ENCODE measurements around the gene NIM1K. TPM values are rescaled to one million over a fixed set of nuclear protein-coding genes. Genes with fewer than 3 reads are reported as not detected.

The NIM1K gene
- total and polyA plus RNA-seq, 2 donors (not counting 3 experiments of a cell fraction or from before 2014, with no cell fraction given), result 0.04 to 0.49 TPM

DNA sequence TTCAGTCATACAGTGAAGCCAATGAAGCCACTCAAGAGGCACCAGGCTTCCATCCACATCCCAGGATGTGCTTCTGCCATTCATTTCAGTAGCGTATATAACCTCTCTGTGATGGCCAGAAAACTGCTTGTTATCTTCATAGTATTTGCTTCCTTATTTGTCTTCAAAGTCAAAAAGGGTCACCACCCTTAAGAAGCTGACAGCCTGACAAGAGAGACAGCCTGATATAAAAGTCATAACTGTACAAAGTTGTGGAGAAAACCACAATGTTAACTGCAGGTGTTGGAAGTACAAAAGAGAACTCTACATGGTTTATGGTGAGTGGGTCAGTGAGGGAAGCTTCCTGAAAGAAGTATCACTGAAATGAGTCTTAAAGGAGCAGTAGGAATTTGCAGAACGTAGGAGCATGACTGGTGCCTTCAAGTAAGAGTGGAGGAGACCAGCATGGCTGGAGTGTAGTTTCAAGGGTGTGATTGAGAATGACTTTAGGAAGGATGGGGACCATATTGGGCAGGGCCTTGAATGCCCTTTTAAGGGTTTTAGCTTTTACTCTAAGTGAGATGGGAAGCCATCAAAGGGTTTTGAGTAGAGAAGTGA, 33.7 kb downstream of the NIM1K start:
- no peaks in the 10 kb centered on the region for H3K79me2 ChIP-seq (ENCODE audit: control insufficient read depth, insufficient read depth, low read length)
- no peaks in the 10 kb centered on the region for H4K20me1 ChIP-seq (replicated peaks; ENCODE audit: control insufficient read depth, extremely low read depth, insufficient read depth, low read length)
- H3K4me3 ChIP-seq (replicated peaks in 1 of 3; ENCODE audit: insufficient read depth in 1 of 3, low read depth in 1 of 3, low read length in 3 of 3), result no peak overlapping the region
- TF ChIP-seq POLR2AphosphoS5 (IDR thresholded peaks at IDR 0.05; ENCODE audit: insufficient read depth, low read depth, low read length) (no peak), GATA2 (IDR thresholded peaks at IDR 0.05; ENCODE audit: insufficient read depth, insufficient read length, low read depth, low read length) (no peak)
- dilution Hi-C loops (cut with MboI; ENCODE audit: extremely low pct_ligation_motif_present, low sequenced_read_pairs) (no loop called here), intact Hi-C loops (cut with micrococcal nuclease) (loop anchor here (5.0 kb wide), 1 partner anchor 87 kb away; the partner anchor contains the start of gene HMGCS1)
- no peak overlapping the region for H3K4me2 ChIP-seq (ENCODE audit: insufficient read depth, low read length)
- no peaks in the 10 kb centered on the region for H3K9me1 ChIP-seq (replicated peaks; ENCODE audit: control insufficient read depth, extremely low read depth, insufficient read depth, low read length)
- FAIRE-seq (no peak), DNase-seq (ENCODE audit: low read depth, low spot score) (no peak)
- peaks cover 2% of the 10 kb centered on the region in 2 experiments for H3K27me3 ChIP-seq (ENCODE audit: control insufficient read depth in 2 of 2, insufficient read depth in 2 of 2, low read length in 2 of 2)
- no peaks in the 10 kb centered on the region for H3K4me1 ChIP-seq (ENCODE audit: control insufficient read depth, extremely low read depth, insufficient read depth, low read length)
- H2AFZ ChIP-seq (ENCODE audit: low read depth, low read length), result no peak overlapping the region
- H3K9me3 ChIP-seq (replicated peaks; ENCODE audit: control insufficient read depth, insufficient read depth, low read length), result no peaks in the 10 kb centered on the region
- no peak overlapping the region for H3K9ac ChIP-seq (replicated peaks; ENCODE audit: extremely low read depth, insufficient read depth, low read length)
- no peaks in the 10 kb centered on the region for H3K36me3 ChIP-seq (ENCODE audit: control insufficient read depth in 2 of 2, extremely low read depth in 1 of 2, insufficient read depth in 2 of 2, low read length in 2 of 2)
- POLR2A ChIA-PET, result interaction anchor here (0.6 kb wide), 1 partner anchor 87 kb away, joined by 5 read pairs; no protein-coding TSS in a partner anchor
- CTCF ChIA-PET, result interaction anchor here (1.1 to 2.3 kb wide), 3 partner anchors 10 to 258 kb away, joined by 3 to 12 read pairs (median 7); partner anchors contain the start of gene TMEM267
- no peak overlapping the region for H3K27ac ChIP-seq (ENCODE audit: insufficient read depth, low read depth, low read length)
- BruUV-seq (replicated peaks), result no TSS peak

DNA sequence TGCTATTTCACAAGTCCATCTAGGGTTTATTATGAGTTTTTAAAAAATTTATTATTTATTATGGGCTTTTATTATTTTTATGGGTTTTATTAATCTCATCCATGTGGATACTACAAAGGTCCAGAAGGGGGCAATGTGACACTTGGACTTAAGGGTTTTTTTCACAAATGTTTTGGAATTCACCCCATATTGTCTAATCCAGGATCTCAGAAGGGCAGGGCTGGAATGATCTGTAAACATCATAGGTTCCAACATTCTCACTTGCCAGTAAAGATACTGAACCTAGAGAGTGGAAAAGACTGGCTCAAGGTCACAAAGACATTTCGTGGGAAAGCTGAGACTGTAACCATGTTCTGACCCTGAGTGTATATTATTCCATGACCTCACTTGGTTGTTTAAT, 35.6 kb downstream of the NIM1K start:
- DNase-seq (ENCODE audit: low read depth, low spot score) (peak; percentile 44), FAIRE-seq (peak; percentile 46)
- H3K79me2 ChIP-seq (ENCODE audit: control insufficient read depth, insufficient read depth, low read length), result no peaks in the 10 kb centered on the region
- no peaks in the 10 kb centered on the region for H3K36me3 ChIP-seq (ENCODE audit: control insufficient read depth in 2 of 2, extremely low read depth in 1 of 2, insufficient read depth in 2 of 2, low read length in 2 of 2)
- H3K27me3 ChIP-seq (ENCODE audit: control insufficient read depth in 2 of 2, insufficient read depth in 2 of 2, low read length in 2 of 2), result peaks cover 2% of the 10 kb centered on the region in 2 experiments
- H3K9me3 ChIP-seq (replicated peaks; ENCODE audit: control insufficient read depth, insufficient read depth, low read length), result no peaks in the 10 kb centered on the region
- H3K4me2 ChIP-seq (ENCODE audit: insufficient read depth, low read length), result no peak overlapping the region
- intact Hi-C loops (cut with micrococcal nuclease) (loop anchor here (1.0 to 5.0 kb wide), 3 partner anchors 85 to 257 kb away; partner anchors contain the start of gene HMGCS1), dilution Hi-C loops (cut with MboI; ENCODE audit: extremely low pct_ligation_motif_present, low sequenced_read_pairs) (no loop called here)
- no peak for TF ChIP-seq FOS (IDR thresholded peaks at IDR 0.05; ENCODE audit: borderline replicate concordance, insufficient read depth, low read length)
- TF ChIP-seq, protein P1, sequence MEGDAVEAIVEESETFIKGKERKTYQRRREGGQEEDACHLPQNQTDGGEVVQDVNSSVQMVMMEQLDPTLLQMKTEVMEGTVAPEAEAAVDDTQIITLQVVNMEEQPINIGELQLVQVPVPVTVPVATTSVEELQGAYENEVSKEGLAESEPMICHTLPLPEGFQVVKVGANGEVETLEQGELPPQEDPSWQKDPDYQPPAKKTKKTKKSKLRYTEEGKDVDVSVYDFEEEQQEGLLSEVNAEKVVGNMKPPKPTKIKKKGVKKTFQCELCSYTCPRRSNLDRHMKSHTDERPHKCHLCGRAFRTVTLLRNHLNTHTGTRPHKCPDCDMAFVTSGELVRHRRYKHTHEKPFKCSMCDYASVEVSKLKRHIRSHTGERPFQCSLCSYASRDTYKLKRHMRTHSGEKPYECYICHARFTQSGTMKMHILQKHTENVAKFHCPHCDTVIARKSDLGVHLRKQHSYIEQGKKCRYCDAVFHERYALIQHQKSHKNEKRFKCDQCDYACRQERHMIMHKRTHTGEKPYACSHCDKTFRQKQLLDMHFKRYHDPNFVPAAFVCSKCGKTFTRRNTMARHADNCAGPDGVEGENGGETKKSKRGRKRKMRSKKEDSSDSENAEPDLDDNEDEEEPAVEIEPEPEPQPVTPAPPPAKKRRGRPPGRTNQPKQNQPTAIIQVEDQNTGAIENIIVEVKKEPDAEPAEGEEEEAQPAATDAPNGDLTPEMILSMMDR (IDR thresholded peaks at IDR 0.05; ENCODE audit: extremely low read depth in 1 of 2, insufficient read depth in 1 of 2, low read depth in 1 of 2, low read length in 2 of 2), result peak; percentile 28 to 41
- H4K20me1 ChIP-seq (replicated peaks; ENCODE audit: control insufficient read depth, extremely low read depth, insufficient read depth, low read length), result no peaks in the 10 kb centered on the region
- CTCF ChIA-PET, result interaction anchor here (0.6 to 2.8 kb wide), 4 partner anchors 11 to 256 kb away, joined by 3 to 22 read pairs (median 4); partner anchors contain the start of gene TMEM267
- BruUV-seq (replicated peaks), result no TSS peak
- H3K4me3 ChIP-seq (replicated peaks in 1 of 3; ENCODE audit: insufficient read depth in 1 of 3, low read depth in 1 of 3, low read length in 3 of 3), result no peak overlapping the region
- H3K27ac ChIP-seq (ENCODE audit: insufficient read depth, low read depth, low read length), result no peak overlapping the region
- no peak overlapping the region for H3K9ac ChIP-seq (replicated peaks; ENCODE audit: extremely low read depth, insufficient read depth, low read length)
- POLR2A ChIA-PET, result no interaction called here
- H3K9me1 ChIP-seq (replicated peaks; ENCODE audit: control insufficient read depth, extremely low read depth, insufficient read depth, low read length), result no peaks in the 10 kb centered on the region
- no peak overlapping the region for H2AFZ ChIP-seq (ENCODE audit: low read depth, low read length)
- H3K4me1 ChIP-seq (ENCODE audit: control insufficient read depth, extremely low read depth, insufficient read depth, low read length), result no peaks in the 10 kb centered on the region
